ENCODE data around the gene ACCS.

DNA sequence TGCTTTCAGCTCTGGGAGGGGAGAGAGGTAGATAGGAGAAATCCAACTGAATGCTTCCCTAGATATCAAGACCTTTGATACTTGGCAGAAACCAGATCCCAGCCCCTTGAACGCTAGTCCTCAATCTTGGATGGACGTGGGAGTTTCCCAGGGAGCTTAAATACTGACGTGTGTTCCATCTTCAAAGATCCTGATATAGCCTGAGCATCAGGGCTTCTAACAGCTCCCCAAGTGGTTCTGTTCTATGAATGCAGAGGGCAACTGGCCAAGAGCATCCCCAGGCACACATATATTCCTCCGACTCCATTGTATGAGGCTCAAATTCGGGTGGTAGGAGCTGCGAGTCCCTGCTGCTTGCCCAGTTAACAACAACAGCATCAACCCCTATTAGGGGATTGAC, 8.7 kb upstream of the ACCS start:
- TF ChIP-seq GATA2 (IDR thresholded peaks at IDR 0.05; ENCODE audit: low read depth, low read length) (no peak), GATA3 (IDR thresholded peaks at IDR 0.05; ENCODE audit: low read depth, low read length) (no peak)

Data from SH-SY5Y (cell line).